WTC11 (cell line): Measurements from ENCODE around the gene NUDT3. TPM values are rescaled to one million over a fixed set of nuclear protein-coding genes. Genes with fewer than 3 reads are reported as not detected.

Source experiments
- ATAC-seq: fragments of 200-7000 bp; cut with Tn5 transposase; 2 replicates; pipeline ENCODE4 v1.10.0; 2021; ENCODE audit warnings: mild to moderate bottlenecking, moderate library complexity
- CTCF ChIA-PET: fragments of 300-600 bp; sonication (Branson Sonifier 250); formaldehyde crosslinking; loops from one replicate; lab custom pipeline; 2021; ENCODE audit warnings: antibody characterized with exemption; lab: Charles Lee
- POLR2A ChIA-PET: fragments of 350-600 bp; sonication (Branson Sonifier 250); formaldehyde crosslinking; loops from one replicate; lab custom pipeline; 2021; ENCODE audit warnings: antibody characterized with exemption; lab: Charles Lee
- DNase-seq: peaks from one replicate; pipeline ENCODE4 v3.0.0; 2021; ENCODE audit warnings: low spot score
- H3K27ac Mint-ChIP-seq: 2 replicates; pipeline ENCODE4 v1.8.0; 2021; ENCODE audit warnings: mixed read lengths
- H3K27me3 Mint-ChIP-seq: 2 replicates; pipeline ENCODE4 v1.8.0; 2021; ENCODE audit warnings: low read depth, mild to moderate bottlenecking, moderate library complexity, mixed read lengths
- H3K36me3 Mint-ChIP-seq: 2 replicates; pipeline ENCODE4 v1.8.0; 2021; ENCODE audit warnings: mixed read lengths
- H3K4me1 Mint-ChIP-seq: 2 replicates; pipeline ENCODE4 v1.8.0; 2022; ENCODE audit warnings: mixed read lengths
- H3K4me3 Mint-ChIP-seq: 2 replicates; pipeline ENCODE4 v1.8.0; 2021; ENCODE audit warnings: mild to moderate bottlenecking, moderate library complexity, mixed read lengths
- H3K9me3 Mint-ChIP-seq: 2 replicates; pipeline ENCODE4 v1.8.0; 2021; ENCODE audit warnings: mixed read lengths
- CREB1 ChIP-seq: sonication (generic); formaldehyde crosslinking; IDR thresholded peaks from 2 replicates; pipeline ENCODE4 v1.8.0; 2023; ENCODE audit warnings: mild to moderate bottlenecking, missing genetic modification reagents
- CTCF ChIP-seq: fragments of 200-600 bp; IDR thresholded peaks from 2 replicates; pipeline ENCODE4 v1.8.0; 2022; ENCODE audit warnings: antibody characterized with exemption
- E2F4 ChIP-seq: sonication (generic); formaldehyde crosslinking; IDR thresholded peaks from 2 replicates; pipeline ENCODE4 v1.8.1; 2022; ENCODE audit warnings: low read depth, mild to moderate bottlenecking, moderate library complexity, missing genetic modification reagents, borderline replicate concordance
- ERG ChIP-seq: fragments of 250-450 bp; sonication (Bioruptor Pico); IDR thresholded peaks from 2 replicates; pipeline ENCODE4 v1.8.0; 2021; ENCODE audit warnings: mild to moderate bottlenecking
- ETV6 ChIP-seq: sonication (generic); formaldehyde crosslinking; IDR thresholded peaks from 2 replicates; pipeline ENCODE4 v1.8.1; 2022; ENCODE audit warnings: mild to moderate bottlenecking, missing genetic modification reagents
- FOXK1 ChIP-seq: sonication (generic); formaldehyde crosslinking; IDR thresholded peaks from 2 replicates; pipeline ENCODE4 v1.8.0; 2022; ENCODE audit warnings: mild to moderate bottlenecking, moderate library complexity, missing genetic modification reagents
- GTF2I ChIP-seq: fragments of 250-450 bp; sonication (Bioruptor Pico); conservative IDR thresholded peaks from 2 replicates; pipeline ENCODE4 v1.4.0; 2021; ENCODE audit warnings: mild to moderate bottlenecking
- IRF1 ChIP-seq: sonication (generic); formaldehyde crosslinking; IDR thresholded peaks from 2 replicates; pipeline ENCODE4 v1.8.0; 2023; ENCODE audit warnings: missing genetic modification reagents
- NFYB ChIP-seq: sonication (generic); formaldehyde crosslinking; conservative IDR thresholded peaks from 2 replicates; pipeline ENCODE4 v1.8.0; 2022; ENCODE audit warnings: low read depth, missing genetic modification reagents
- PREB ChIP-seq: sonication (generic); formaldehyde crosslinking; IDR thresholded peaks from 2 replicates; pipeline ENCODE4 v1.8.1; 2022; ENCODE audit warnings: mild to moderate bottlenecking, missing genetic modification reagents, moderate library complexity, borderline replicate concordance
- PRRX2 ChIP-seq: fragments of 250-450 bp; sonication (Bioruptor Pico); IDR thresholded peaks from 2 replicates; pipeline ENCODE4 v1.8.0; 2021; ENCODE audit warnings: mild to moderate bottlenecking
- RELA ChIP-seq: sonication (generic); formaldehyde crosslinking; IDR thresholded peaks from 2 replicates; pipeline ENCODE4 v1.8.1; 2022; ENCODE audit warnings: missing genetic modification reagents, mild to moderate bottlenecking, borderline replicate concordance
- TCF7 ChIP-seq: sonication (generic); formaldehyde crosslinking; IDR thresholded peaks from 2 replicates; pipeline ENCODE4 v1.8.0; 2022; ENCODE audit warnings: mild to moderate bottlenecking, low read depth, missing genetic modification reagents, moderate library complexity
- ZBTB21 ChIP-seq: sonication (generic); formaldehyde crosslinking; IDR thresholded peaks from 2 replicates; pipeline ENCODE4 v1.8.1; 2023; ENCODE audit warnings: mild to moderate bottlenecking, missing genetic modification reagents, borderline replicate concordance
- ZNF121 ChIP-seq: sonication (generic); formaldehyde crosslinking; IDR thresholded peaks from 2 replicates; pipeline ENCODE4 v1.8.0; 2023; ENCODE audit warnings: missing genetic modification reagents
- ZNF219 ChIP-seq: sonication (generic); formaldehyde crosslinking; IDR thresholded peaks from 2 replicates; pipeline ENCODE4 v1.8.0; 2023; ENCODE audit warnings: missing genetic modification reagents, mild to moderate bottlenecking, borderline replicate concordance
- ZNF317 ChIP-seq: sonication (generic); formaldehyde crosslinking; IDR thresholded peaks from 2 replicates; pipeline ENCODE4 v1.8.1; 2023; ENCODE audit warnings: low read depth, mild to moderate bottlenecking, moderate library complexity, missing genetic modification reagents, borderline replicate concordance
- total RNA-seq: library from RNA; stranded (reverse); gene quantifications from 3 replicates; pipeline ENCODE4 v1.2.3, GENCODE V29; 2021

The NUDT3 gene
- total RNA-seq, 1 experiment from 2014 or later = 30.0 TPM

- no peak for TF ChIP-seq ERG
Observed at GRCh38 chr6:34318499-34319470, 73.7 kb downstream of the NUDT3 start (continued).

- no peaks in the 10 kb centered on the region for H3K27me3 Mint-ChIP-seq
- peaks cover 5% of the 10 kb centered on the region for H3K36me3 Mint-ChIP-seq
- ATAC-seq (no peak), DNase-seq (no peak)
- peaks cover 4% of the 10 kb centered on the region for H3K9me3 Mint-ChIP-seq
- peaks cover 30% of the 10 kb centered on the region for H3K4me1 Mint-ChIP-seq
- TF ChIP-seq RELA (CRISPR knock-in tag) (no peak), ZNF317 (CRISPR knock-in tag) (no peak), ZNF219 (CRISPR knock-in tag) (no peak), ZNF121 (CRISPR knock-in tag) (no peak), FOXK1 (CRISPR knock-in tag) (no peak), NFYB (CRISPR knock-in tag) (no peak), IRF1 (CRISPR knock-in tag) (no peak), ETV6 (CRISPR knock-in tag) (no peak), GTF2I (CRISPR knock-in tag) (no peak), E2F4 (CRISPR knock-in tag) (no peak), TCF7 (CRISPR knock-in tag) (no peak), ZBTB21 (CRISPR knock-in tag) (no peak), PRRX2 (CRISPR knock-in tag) (no peak), PREB (no peak)
- no peak overlapping the region for H3K4me3 Mint-ChIP-seq
- no peak overlapping the region for H3K27ac Mint-ChIP-seq
- ChIA-PET POLR2A (no interaction called here), CTCF (interaction anchor here (1.0 kb wide), 1 partner anchor 69 kb away, joined by 3 read pairs; the partner anchor contains the start of gene SMIM29)
Observed at GRCh38 chr6:34317882-34318498, 74.5 kb downstream of the NUDT3 start.

GRCh38 chr6:34317172-34317477 lies 75.3 kb downstream of the NUDT3 start:
- no peak for TF ChIP-seq PRRX2 (CRISPR knock-in tag)
- TF ChIP-seq CTCF = no peak
- TF ChIP-seq CREB1 = no peak
- TF ChIP-seq, all 79 proteins: peak for 0
- no peaks in the 10 kb centered on the region; the same call in 1 of the 2 replicates for H3K36me3 Mint-ChIP-seq
- H3K27me3 Mint-ChIP-seq = no peaks in the 10 kb centered on the region
- H3K27ac Mint-ChIP-seq = no peak overlapping the region
- ChIA-PET POLR2A (no interaction called here), CTCF (no interaction called here)
- no peaks in the 10 kb centered on the region for H3K9me3 Mint-ChIP-seq
- no peak overlapping the region for H3K4me3 Mint-ChIP-seq
- peaks cover 30% of the 10 kb centered on the region for H3K4me1 Mint-ChIP-seq
- ATAC-seq (peak; percentile 80), DNase-seq (no peak)
